Vagina (tissue), 2 donors: ENCODE results near the gene SPOCK1. TPM values are rescaled to one million over a fixed set of nuclear protein-coding genes. Genes with fewer than 3 reads are reported as not detected.

Experiments
- DNase-seq, 2 donors: peaks; one replicate each; pipeline ENCODE4 v3.0.0-alpha.2; 2017; ENCODE audit errors: extremely low spot score in 2 of 2
- H3K27ac ChIP-seq: fragments of 200-600 bp; sonication (generic); one replicate; pipeline ENCODE4 v1.5.1; 2019
- H3K27me3 ChIP-seq: fragments of 200-600 bp; sonication (generic); one replicate; pipeline ENCODE4 v1.5.1; 2019
- H3K36me3 ChIP-seq, 2 donors: fragments of 200-600 bp; sonication (generic); one replicate each; pipeline ENCODE4 v1.5.1; 2017 to 2019
- H3K4me1 ChIP-seq: fragments of 200-600 bp; sonication (generic); one replicate; pipeline ENCODE4 v1.5.1; 2019
- H3K4me3 ChIP-seq, 2 donors: fragments of 200-600 bp; sonication (generic); 1 replicate in 1 of 2; 2 replicates in 1 of 2; pipeline ENCODE4 v1.5.1; 2016 to 2019
- H3K9me3 ChIP-seq: fragments of 200-600 bp; sonication (generic); one replicate; pipeline ENCODE4 v1.5.1; 2019
- CTCF ChIP-seq, 3 experiments: fragments of 450-650 bp in 2 of 3; fragments of 200-600 bp in 1 of 3; sonication (generic) in 1 of 3; IDR thresholded peaks; one replicate each; pipeline ENCODE4 v1.5.1; 2017 to 2019; ENCODE audit warnings: antibody characterized with exemption in 3 of 3, mild to moderate bottlenecking in 2 of 3, moderate library complexity in 2 of 3
- POLR2A ChIP-seq, 2 donors: fragments of 450-650 bp; IDR thresholded peaks; one replicate each; pipeline ENCODE4 v1.6.1; 2017; ENCODE audit warnings: antibody characterized with exemption in 2 of 2, mild to moderate bottlenecking in 2 of 2, moderate library complexity in 2 of 2
- POLR2AphosphoS5 ChIP-seq, 2 donors: sonication (generic); formaldehyde crosslinking; IDR thresholded peaks; one replicate each; pipeline ENCODE4 v1.9.0; 2017; ENCODE audit warnings: antibody characterized with exemption in 2 of 2, mild to moderate bottlenecking in 2 of 2, low read depth in 1 of 2; ENCODE audit not compliant: insufficient read depth in 1 of 2
- intact Hi-C: fragments of 100-400 bp; cut with DNase I; formaldehyde crosslinking; loops from one replicate; pipeline ENCODE4 v1.15.1; 2023
- total RNA-seq: library from RNA; depleted of rRNA; stranded (reverse); fragments of >200 nt; gene quantifications from one replicate; pipeline ENCODE4 v1.2.3, GENCODE V29; 2016

The SPOCK1 gene
- total RNA-seq, 1 donor from 2014 or later = 70.7 TPM

GRCh38 chr5:137085206-137085605 is 413.9 kb downstream of the SPOCK1 start:
- no peak overlapping the region for H3K4me3 ChIP-seq
- H3K27me3 ChIP-seq = no peaks in the 10 kb centered on the region
- TF ChIP-seq CTCF (IDR thresholded peaks at IDR 0.05) = no peak
- no peak for TF ChIP-seq POLR2A (IDR thresholded peaks at IDR 0.05)
- no peak for TF ChIP-seq POLR2AphosphoS5 (IDR thresholded peaks at IDR 0.05; ENCODE audit: insufficient read depth in 1 of 2, low read depth in 1 of 2)
- DNase-seq = no peak
- no peaks in the 10 kb centered on the region for H3K4me1 ChIP-seq
- H3K36me3 ChIP-seq = no peaks in the 10 kb centered on the region
- intact Hi-C loops = no loop called here
- H3K27ac ChIP-seq = no peak overlapping the region
- H3K9me3 ChIP-seq = no peaks in the 10 kb centered on the region

GRCh38 chr5:137084016-137084415 is 415.1 kb downstream of the SPOCK1 start:
- intact Hi-C loops = no loop called here
- H3K4me1 ChIP-seq = no peaks in the 10 kb centered on the region
- no peaks in the 10 kb centered on the region for H3K9me3 ChIP-seq
- H3K27ac ChIP-seq = no peak overlapping the region
- no peak overlapping the region for H3K4me3 ChIP-seq
- DNase-seq = no peak
- TF ChIP-seq POLR2A (IDR thresholded peaks at IDR 0.05) (no peak), POLR2AphosphoS5 (IDR thresholded peaks at IDR 0.05; ENCODE audit: insufficient read depth in 1 of 2, low read depth in 1 of 2) (no peak), CTCF (IDR thresholded peaks at IDR 0.05) (no peak)
- H3K36me3 ChIP-seq = no peaks in the 10 kb centered on the region
- H3K27me3 ChIP-seq = no peaks in the 10 kb centered on the region

- intact Hi-C loops = no loop called here
- no peak for DNase-seq
- TF ChIP-seq CTCF (IDR thresholded peaks at IDR 0.05) = no peak
- no peak for TF ChIP-seq POLR2A (IDR thresholded peaks at IDR 0.05)
- TF ChIP-seq POLR2AphosphoS5 (IDR thresholded peaks at IDR 0.05; ENCODE audit: insufficient read depth in 1 of 2, low read depth in 1 of 2) = no peak
- Histone ChIP-seq H3K4me1 (no peaks in the 10 kb centered on the region), H3K4me3 (no peak overlapping the region), H3K27me3 (no peaks in the 10 kb centered on the region), H3K36me3 (no peaks in the 10 kb centered on the region), H3K27ac (no peak overlapping the region), H3K9me3 (no peaks in the 10 kb centered on the region)
Observed at GRCh38 chr5:137082951-137083350, 416.2 kb downstream of the SPOCK1 start.

- no peak overlapping the region for H3K4me3 ChIP-seq
- H3K4me1 ChIP-seq = peaks cover 4% of the 10 kb centered on the region
- no peaks in the 10 kb centered on the region for H3K27me3 ChIP-seq
- H3K27ac ChIP-seq = no peak overlapping the region
- H3K9me3 ChIP-seq = no peaks in the 10 kb centered on the region
- no peaks in the 10 kb centered on the region for H3K36me3 ChIP-seq
- intact Hi-C loops = no loop called here
- no peak for TF ChIP-seq POLR2A (IDR thresholded peaks at IDR 0.05)
- TF ChIP-seq CTCF (IDR thresholded peaks at IDR 0.05) = no peak
- no peak for DNase-seq
Observed at GRCh38 chr5:137078171-137078665, 420.9 kb downstream of the SPOCK1 start.

- H3K4me1 ChIP-seq = peaks cover 22% of the 10 kb centered on the region
- TF ChIP-seq CTCF (IDR thresholded peaks at IDR 0.05) = no peak
- no peak for TF ChIP-seq POLR2A (IDR thresholded peaks at IDR 0.05)
- TF ChIP-seq POLR2AphosphoS5 (IDR thresholded peaks at IDR 0.05; ENCODE audit: insufficient read depth in 1 of 2, low read depth in 1 of 2) = no peak
- no peak overlapping the region for H3K4me3 ChIP-seq
- H3K27ac ChIP-seq = no peak overlapping the region
- no peaks in the 10 kb centered on the region for H3K36me3 ChIP-seq
- no peaks in the 10 kb centered on the region for H3K9me3 ChIP-seq
- DNase-seq = no peak
- H3K27me3 ChIP-seq = no peaks in the 10 kb centered on the region
- intact Hi-C loops = no loop called here
Observed at GRCh38 chr5:137075163-137075970, 423.8 kb downstream of the SPOCK1 start.
